Inferior parietal cortex (tissue), 1 donor: ENCODE data around the gene HMGN4.

Experiments used
- DNase-seq: peaks from one replicate; pipeline ENCODE4 v3.0.0-alpha.2; 2016; ENCODE audit errors: extremely low spot score

The HMGN4 gene

DNA sequence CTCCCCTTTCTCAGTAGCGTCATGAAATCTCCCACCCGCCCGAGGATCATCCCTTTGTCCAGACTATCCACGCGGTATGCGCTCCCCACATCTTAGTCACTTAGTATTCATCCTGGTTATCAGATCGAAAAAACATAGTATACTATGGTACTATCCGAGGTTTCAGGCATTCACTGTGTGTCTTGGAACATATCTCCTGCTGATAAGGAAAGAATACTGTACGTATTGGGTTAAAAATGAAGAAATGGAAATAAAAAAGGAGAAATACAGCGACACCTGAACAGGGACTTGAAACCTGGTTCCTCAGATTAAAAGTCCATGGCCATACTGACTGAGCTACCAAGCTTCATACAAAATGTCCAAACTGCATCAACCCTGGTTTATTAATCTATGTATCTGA, 14.0 kb downstream of the HMGN4 start:
- no peak for DNase-seq

DNA sequence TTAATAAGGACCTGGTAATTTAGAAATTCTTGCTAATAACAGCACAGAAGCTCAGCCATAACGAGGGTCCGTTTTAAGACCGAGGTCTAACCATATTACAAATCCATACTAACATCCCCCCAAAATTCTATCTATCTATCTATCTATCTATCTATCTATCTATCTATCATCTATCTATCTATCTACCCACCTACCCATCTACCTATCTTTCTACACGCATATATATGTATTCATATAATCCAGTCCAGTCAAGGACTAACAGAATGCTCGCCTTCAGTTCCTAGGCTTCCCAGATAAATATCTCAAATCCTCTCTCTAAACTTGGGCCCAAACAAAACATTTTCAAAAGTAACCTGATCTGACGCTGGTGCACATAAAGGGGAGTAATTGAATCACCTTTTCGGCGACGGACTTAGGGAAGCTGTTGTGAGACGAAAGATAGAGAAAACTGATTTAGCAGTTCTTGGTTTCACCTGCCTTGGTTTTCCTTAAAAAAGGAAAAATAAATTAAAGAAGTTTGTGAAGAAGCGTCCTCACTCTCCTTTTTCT, 14.5 kb downstream of the HMGN4 start:
- DNase-seq: no peak

DNA sequence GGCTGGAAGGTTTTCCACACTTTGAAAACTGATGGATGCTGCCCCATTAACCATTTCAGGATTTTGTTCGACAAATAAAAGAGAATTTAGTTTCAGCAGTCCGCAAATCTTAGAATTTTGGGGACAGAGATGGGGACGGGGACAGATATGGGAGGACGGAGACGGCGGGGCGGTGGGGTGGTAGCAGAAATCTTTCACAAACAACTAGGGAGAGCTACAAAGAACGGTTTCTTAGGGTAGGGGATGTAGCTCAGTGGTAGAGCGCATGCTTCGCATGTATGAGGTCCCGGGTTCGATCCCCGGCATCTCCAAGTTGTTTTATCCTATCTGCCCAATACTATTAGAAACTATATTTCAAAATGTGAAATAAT, 15.1 kb downstream of the HMGN4 start:
- DNase-seq: peak; percentile 91

DNA sequence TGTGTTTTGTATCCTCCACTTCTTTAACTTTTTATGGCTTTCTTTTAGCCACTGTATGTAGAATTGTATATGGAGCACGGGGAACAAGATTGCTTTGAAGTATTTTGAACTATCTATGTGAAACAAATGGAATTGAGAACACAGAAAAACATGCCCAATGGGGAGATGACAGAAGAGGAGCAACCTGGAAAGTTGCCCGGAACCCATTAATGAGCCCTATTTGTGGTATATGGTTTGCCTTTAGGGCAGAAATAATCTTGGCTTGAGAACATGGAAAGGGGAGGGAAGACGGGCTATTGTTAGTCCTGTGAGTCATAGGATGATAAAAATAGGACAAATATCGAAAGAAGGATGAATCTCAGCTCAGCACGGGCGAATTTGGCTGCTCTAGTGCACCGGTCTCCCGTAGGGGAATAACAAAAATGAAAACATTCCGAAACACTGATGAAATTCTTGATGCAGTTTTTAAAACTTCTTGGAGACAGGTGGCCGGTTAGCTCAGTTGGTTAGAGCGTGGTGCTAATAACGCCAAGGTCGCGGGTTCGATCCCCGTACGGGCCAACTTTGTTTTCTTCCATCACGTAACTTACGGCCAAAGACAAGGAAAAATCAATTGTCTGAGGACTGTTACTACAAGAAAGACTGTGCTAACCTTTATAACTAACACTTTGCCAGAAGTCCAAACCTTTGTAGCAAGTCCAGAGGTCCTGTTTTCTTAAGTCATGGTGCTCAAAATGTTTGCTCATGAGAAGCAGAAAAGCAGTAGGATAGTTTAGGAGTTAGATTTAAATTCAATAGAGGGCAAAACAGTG, 15.7 kb downstream of the HMGN4 start:
- peak; percentile 92 for DNase-seq

DNA sequence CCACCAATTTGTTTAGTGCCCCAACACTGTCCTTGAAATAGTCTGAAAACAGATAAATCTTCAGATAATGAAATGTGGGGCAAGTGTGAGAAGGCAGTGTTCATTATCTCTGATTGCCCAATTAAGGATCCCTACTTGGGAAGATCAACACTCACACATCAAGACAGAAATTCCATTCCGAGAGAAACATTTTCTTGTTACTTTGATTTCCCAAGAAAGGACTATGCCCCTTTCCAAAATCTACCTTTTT, 16.2 kb downstream of the HMGN4 start:
- no peak for DNase-seq

- peak; percentile 74 for DNase-seq
Observed at GRCh38 chr6:26554697-26555504, 16.7 kb downstream of the HMGN4 start.

- DNase-seq: no peak
Observed at GRCh38 chr6:26555505-26556262, 17.5 kb downstream of the HMGN4 start.

DNA sequence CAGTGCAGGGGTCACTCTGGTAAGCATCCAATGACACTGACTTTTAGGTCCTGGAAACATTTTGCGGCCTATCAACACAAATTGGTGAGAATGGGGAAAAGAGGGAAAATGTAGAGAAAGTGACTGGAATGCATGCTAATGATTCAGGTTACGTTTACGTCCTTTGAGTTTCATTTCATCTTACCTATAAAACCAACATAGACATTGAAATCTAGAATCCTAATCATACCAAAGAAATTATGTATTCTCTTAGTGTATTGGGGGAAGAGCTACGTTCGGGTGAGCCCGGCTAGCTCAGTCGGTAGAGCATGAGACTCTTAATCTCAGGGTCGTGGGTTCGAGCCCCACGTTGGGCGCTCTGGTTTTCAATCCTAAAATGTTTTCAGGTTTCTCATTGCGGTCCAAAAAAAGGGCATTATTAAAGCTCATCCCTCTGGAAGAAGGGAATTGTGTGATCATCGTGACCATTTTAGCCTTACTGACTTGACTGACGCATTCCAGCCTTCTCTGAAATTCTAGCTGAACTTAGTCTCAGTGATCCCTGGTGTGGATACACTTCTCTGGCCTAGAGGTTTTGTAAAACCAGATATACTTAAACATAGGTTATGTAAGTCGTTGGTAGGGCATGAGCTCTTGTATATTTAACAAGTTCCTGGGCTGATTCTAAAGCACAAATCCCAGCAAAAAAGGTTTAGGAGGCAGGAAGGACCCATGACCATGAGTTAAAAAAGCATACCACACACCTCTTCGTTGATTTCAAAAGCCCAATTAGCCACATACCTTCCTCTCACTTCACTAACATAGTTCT, 18.3 kb downstream of the HMGN4 start:
- peak; percentile 73 for DNase-seq

GRCh38 chr6:26561533-26562466, 23.6 kb downstream of the HMGN4 start:
- no peak for DNase-seq

DNA sequence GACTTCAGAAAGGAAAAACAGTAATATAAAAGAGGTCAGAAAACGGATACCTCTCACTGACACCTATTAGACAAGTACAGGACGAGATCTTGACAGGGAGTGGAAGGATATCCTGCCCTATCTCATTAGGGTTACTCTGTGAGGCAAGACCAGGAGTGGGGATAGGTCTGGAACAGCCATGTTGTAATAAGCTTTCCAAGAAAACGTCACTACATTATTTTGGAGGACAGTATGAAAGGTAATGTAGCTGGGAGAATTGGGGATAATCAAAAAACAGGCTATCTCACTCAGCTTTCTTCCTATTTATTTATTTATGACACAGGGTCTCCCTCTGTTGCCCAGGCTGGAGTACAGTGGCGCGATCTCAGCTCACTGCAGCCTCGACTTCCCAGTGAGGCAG, 25.3 kb downstream of the HMGN4 start:
- no peak for DNase-seq

- DNase-seq: peak; percentile 99
Observed at GRCh38 chr6:26568601-26569432, 30.7 kb downstream of the HMGN4 start.

DNA sequence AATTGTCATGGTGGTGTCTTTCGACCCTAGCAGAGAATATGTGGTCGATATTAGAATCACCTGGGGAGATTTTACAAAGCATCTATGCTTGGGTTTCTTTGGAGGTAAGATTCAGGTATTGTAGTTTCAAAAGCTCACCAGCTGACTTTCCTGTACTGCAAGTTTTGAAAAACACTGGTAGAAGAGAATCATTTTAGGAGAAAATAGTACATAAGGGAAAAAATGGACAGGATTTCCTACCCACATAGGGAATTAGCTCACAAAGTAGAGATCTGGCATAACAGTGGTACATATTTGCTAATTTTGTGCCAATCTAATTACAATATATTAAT, 31.2 kb downstream of the HMGN4 start:
- DNase-seq: no peak

DNA sequence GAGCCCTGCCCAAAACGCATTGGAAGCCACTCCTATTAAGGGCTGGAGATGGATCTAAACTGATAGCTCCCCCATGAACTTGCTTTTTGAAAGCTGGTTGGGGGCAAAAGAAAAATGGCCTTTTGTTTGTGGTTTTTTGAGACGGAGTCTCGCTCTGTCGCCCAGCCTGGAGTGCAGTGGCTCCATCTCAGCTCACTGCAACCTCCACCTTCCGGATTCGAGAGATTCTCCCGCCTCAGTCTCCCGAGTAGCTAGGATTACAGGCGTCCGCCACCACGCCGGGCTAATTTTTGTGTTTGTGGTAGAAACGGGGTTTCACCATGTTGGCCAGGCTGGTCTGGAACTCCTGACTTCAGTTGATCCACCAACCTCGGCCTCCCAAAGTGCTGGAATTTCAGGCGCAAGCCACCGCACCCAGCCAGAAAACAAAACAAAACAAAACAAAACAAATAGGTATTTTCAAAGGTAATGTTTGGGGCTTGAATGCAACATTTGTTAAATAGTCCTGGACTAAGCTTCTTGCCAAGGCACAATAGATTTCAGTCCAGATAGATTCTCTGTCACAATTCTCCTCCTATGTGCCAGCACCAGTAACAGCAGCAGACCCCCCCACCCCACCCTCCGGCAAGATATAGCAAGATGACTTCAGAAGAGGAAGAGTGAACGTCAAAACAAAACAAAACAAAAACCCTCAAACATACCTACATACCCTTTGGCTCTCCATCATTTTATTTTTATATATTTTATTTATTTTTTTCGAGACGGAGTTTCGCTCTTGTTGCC, 32.1 kb downstream of the HMGN4 start:
- DNase-seq: no peak

DNA sequence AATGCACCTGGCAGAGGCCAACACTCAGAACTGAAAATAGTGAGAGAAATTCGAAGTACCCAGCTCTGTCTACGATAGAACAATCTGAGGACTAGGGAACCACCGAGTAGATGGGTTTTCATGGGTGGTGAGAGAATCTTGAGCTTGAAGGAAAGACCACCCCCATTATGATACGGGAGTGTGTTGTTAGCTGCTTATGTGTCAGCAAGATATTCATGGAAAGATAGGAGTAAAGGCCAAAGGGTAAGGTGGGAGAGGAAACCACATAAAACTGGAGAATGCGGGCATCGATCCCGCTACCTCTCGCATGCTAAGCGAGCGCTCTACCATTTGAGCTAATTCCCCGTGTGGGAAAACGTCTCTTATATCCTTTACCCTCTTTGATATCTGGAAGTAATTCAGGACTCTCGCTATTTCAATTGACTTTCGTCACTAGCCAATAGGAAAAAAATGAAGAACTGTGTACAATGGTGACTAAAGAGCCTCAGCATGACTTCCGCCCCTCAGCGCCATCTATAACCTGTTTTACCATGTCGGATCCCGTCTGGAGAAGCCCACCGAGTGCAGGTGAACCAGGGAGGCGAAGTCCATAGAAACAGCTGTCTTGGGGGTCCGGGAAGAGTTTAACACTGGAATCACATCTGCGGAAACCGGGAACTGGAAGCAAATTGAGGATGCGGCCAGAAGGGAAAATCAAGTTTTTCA, 33.6 kb downstream of the HMGN4 start:
- peak; percentile 89 for DNase-seq

GRCh38 chr6:26575494-26575939, 37.4 kb downstream of the HMGN4 start:
- no peak for DNase-seq

- DNase-seq: no peak
Observed at GRCh38 chr6:26576407-26576843, 38.3 kb downstream of the HMGN4 start.

GRCh38 chr6:26576929-26577719, 39.0 kb downstream of the HMGN4 start:
- no peak for DNase-seq
